Ramos (cell line): Measurements from ENCODE around the gene PHF1.

Experiments
- in situ Hi-C: fragments of 300-500 bp; cut with MboI; formaldehyde crosslinking; loops from one replicate; pipeline ENCODE4 v1.14.3; 2022; ENCODE audit warnings: low sequenced_read_pairs; ENCODE audit not compliant: unreplicated experiment

Gene PHF1

GRCh38 chr6:33452496-33452895 is 41.7 kb downstream of the PHF1 start:
- in situ Hi-C loops: no loop called here

- in situ Hi-C loops: no loop called here
Observed at GRCh38 chr6:33453393-33454008, 42.7 kb downstream of the PHF1 start.

GRCh38 chr6:33454009-33454946 is 43.5 kb downstream of the PHF1 start, which contains the start of gene ZBTB9:
Gene ZBTB9, plus strand, starts transcription at chr6:33454576. Its CDS starts 525 bp downstream, at chr6:33455101.
- in situ Hi-C loops: no loop called here

GRCh38 chr6:33455051-33455450 is 44.2 kb downstream of the PHF1 start:
- in situ Hi-C loops: no loop called here

GRCh38 chr6:33456156-33456555 is 45.3 kb downstream of the PHF1 start:
- in situ Hi-C loops: no loop called here

GRCh38 chr6:33458676-33459075 is 47.9 kb downstream of the PHF1 start:
- in situ Hi-C loops: no loop called here

- in situ Hi-C loops: no loop called here
Observed at GRCh38 chr6:33459226-33459625, 48.4 kb downstream of the PHF1 start.
